Central memory CD8-positive, alpha-beta T cell (primary cell): Measurements from ENCODE around the gene MAP1S.

Experiments
- ATAC-seq: fragments of 150-1000 bp; cut with Tn5 transposase; replicated peaks from 2 replicates; pipeline ENCODE4 v1.10.0; 2022; ENCODE audit warnings: mild to moderate bottlenecking, moderate FRiP score, moderate number of reproducible peaks; ENCODE audit not compliant: poor library complexity, severe bottlenecking; ENCODE audit errors: extremely low read depth
- DNase-seq, 2 donors: peaks; one replicate each; pipeline ENCODE4 v3.0.0; 2021; ENCODE audit warnings: low spot score in 2 of 2
- H3K27ac Mint-ChIP-seq: one replicate; pipeline ENCODE4 v1.8.0; 2022; ENCODE audit warnings: low read depth, mild to moderate bottlenecking, moderate library complexity, mixed read lengths
- H3K27me3 Mint-ChIP-seq: one replicate; pipeline ENCODE4 v1.8.0; 2022; ENCODE audit warnings: mixed read lengths
- H3K36me3 Mint-ChIP-seq: one replicate; pipeline ENCODE4 v1.8.0; 2022; ENCODE audit warnings: mild to moderate bottlenecking, moderate library complexity, mixed read lengths; ENCODE audit not compliant: insufficient read depth
- H3K4me1 Mint-ChIP-seq: one replicate; pipeline ENCODE4 v1.8.0; 2022; ENCODE audit warnings: mixed read lengths
- H3K4me3 Mint-ChIP-seq: one replicate; pipeline ENCODE4 v1.8.0; 2022; ENCODE audit warnings: mild to moderate bottlenecking, moderate library complexity, mixed read lengths
- H3K9me3 Mint-ChIP-seq: one replicate; pipeline ENCODE4 v1.8.0; 2022; ENCODE audit warnings: mixed read lengths

Gene MAP1S

GRCh38 chr19:17718947-17719711 lies at the start of gene MAP1S:
Gene MAP1S, plus strand, starts transcription at chr19:17719480. Its CDS starts 23 bp downstream, at chr19:17719503.
- H3K27me3 Mint-ChIP-seq: no peaks in the 10 kb centered on the region
- DNase-seq: peak; percentile 21 to 27
- peak within 1 kb of the TSS; percentile 84 for H3K27ac Mint-ChIP-seq
- no peaks in the 10 kb centered on the region for H3K9me3 Mint-ChIP-seq
- peak within 1 kb of the TSS; percentile 84 for H3K4me3 Mint-ChIP-seq
- ATAC-seq: peak; percentile 79
- H3K4me1 Mint-ChIP-seq: peaks cover 37% of the 10 kb centered on the region
- H3K36me3 Mint-ChIP-seq: peaks cover 9% of the 10 kb centered on the region

GRCh38 chr19:17671906-17672305 lies 47.4 kb upstream of the MAP1S start:
- Mint-ChIP-seq H3K36me3 (peaks cover 2% of the 10 kb centered on the region), H3K27me3 (peaks cover 29% of the 10 kb centered on the region), H3K27ac (no peak overlapping the region), H3K4me1 (no peaks in the 10 kb centered on the region), H3K4me3 (no peak overlapping the region), H3K9me3 (peaks cover 5% of the 10 kb centered on the region)
- no peak for DNase-seq
- ATAC-seq: no peak

GRCh38 chr19:17673937-17674799 lies 45.1 kb upstream of the MAP1S start:
- Mint-ChIP-seq H3K36me3 (peaks cover under 1% of the 10 kb centered on the region), H3K27me3 (peaks cover 48% of the 10 kb centered on the region), H3K4me3 (no peak overlapping the region), H3K9me3 (peaks cover 5% of the 10 kb centered on the region), H3K27ac (no peak overlapping the region), H3K4me1 (no peaks in the 10 kb centered on the region)
- ATAC-seq (no peak), DNase-seq (no peak)

- Mint-ChIP-seq H3K4me1 (peaks cover 20% of the 10 kb centered on the region), H3K36me3 (peaks cover 6% of the 10 kb centered on the region), H3K9me3 (peaks cover 5% of the 10 kb centered on the region), H3K4me3 (no peak overlapping the region), H3K27me3 (peaks cover 70% of the 10 kb centered on the region), H3K27ac (no peak overlapping the region)
- ATAC-seq (no peak), DNase-seq (no peak)
These were observed 43.0 kb upstream of the MAP1S start for GRCh38 chr19:17676295-17676694.

- DNase-seq (no peak), ATAC-seq (no peak)
- Mint-ChIP-seq H3K36me3 (peaks cover 6% of the 10 kb centered on the region), H3K4me1 (peaks cover 22% of the 10 kb centered on the region), H3K9me3 (peaks cover 2% of the 10 kb centered on the region), H3K27ac (no peak overlapping the region), H3K4me3 (no peak overlapping the region), H3K27me3 (peaks cover 77% of the 10 kb centered on the region)
These were observed 42.3 kb upstream of the MAP1S start for GRCh38 chr19:17677002-17677401.

GRCh38 chr19:17678836-17679235 lies 40.4 kb upstream of the MAP1S start:
- peaks cover 22% of the 10 kb centered on the region for H3K4me1 Mint-ChIP-seq
- DNase-seq: no peak
- H3K4me3 Mint-ChIP-seq: no peak overlapping the region
- no peaks in the 10 kb centered on the region for H3K9me3 Mint-ChIP-seq
- H3K27ac Mint-ChIP-seq: no peak overlapping the region
- peaks cover 91% of the 10 kb centered on the region for H3K27me3 Mint-ChIP-seq
- H3K36me3 Mint-ChIP-seq: peaks cover 6% of the 10 kb centered on the region
- ATAC-seq: no peak

- H3K27me3 Mint-ChIP-seq: peaks cover 91% of the 10 kb centered on the region
- H3K4me3 Mint-ChIP-seq: peak overlapping the region; percentile 49
- peaks cover 6% of the 10 kb centered on the region for H3K36me3 Mint-ChIP-seq
- H3K27ac Mint-ChIP-seq: no peak overlapping the region
- peaks cover 22% of the 10 kb centered on the region for H3K4me1 Mint-ChIP-seq
- DNase-seq (no peak), ATAC-seq (no peak)
- no peaks in the 10 kb centered on the region for H3K9me3 Mint-ChIP-seq
These were observed 39.6 kb upstream of the MAP1S start for GRCh38 chr19:17679526-17680229.

- H3K9me3 Mint-ChIP-seq: no peaks in the 10 kb centered on the region
- peak overlapping the region; percentile 49 for H3K4me3 Mint-ChIP-seq
- peak in 1 of 2 donors; percentile 45 for DNase-seq
- peaks cover 96% of the 10 kb centered on the region for H3K27me3 Mint-ChIP-seq
- H3K36me3 Mint-ChIP-seq: peaks cover 6% of the 10 kb centered on the region
- no peak overlapping the region for H3K27ac Mint-ChIP-seq
- peaks cover 22% of the 10 kb centered on the region for H3K4me1 Mint-ChIP-seq
- ATAC-seq: peak; percentile 89
These were observed 39.0 kb upstream of the MAP1S start for GRCh38 chr19:17680230-17680722.

- ATAC-seq (no peak), DNase-seq (no peak)
- H3K4me3 Mint-ChIP-seq: no peak overlapping the region
- no peak overlapping the region for H3K27ac Mint-ChIP-seq
- H3K36me3 Mint-ChIP-seq: peaks cover 6% of the 10 kb centered on the region
- H3K9me3 Mint-ChIP-seq: no peaks in the 10 kb centered on the region
- H3K27me3 Mint-ChIP-seq: peaks cover 97% of the 10 kb centered on the region
- H3K4me1 Mint-ChIP-seq: peaks cover 22% of the 10 kb centered on the region
These were observed 37.7 kb upstream of the MAP1S start for GRCh38 chr19:17681505-17682125.

- no peak for ATAC-seq
- Mint-ChIP-seq H3K27ac (no peak overlapping the region), H3K27me3 (peaks cover 97% of the 10 kb centered on the region), H3K4me3 (no peak overlapping the region), H3K9me3 (no peaks in the 10 kb centered on the region), H3K36me3 (peaks cover 6% of the 10 kb centered on the region), H3K4me1 (peaks cover 25% of the 10 kb centered on the region)
- no peak for DNase-seq
These were observed 37.0 kb upstream of the MAP1S start for GRCh38 chr19:17682273-17682672.

- peaks cover 32% of the 10 kb centered on the region for H3K4me1 Mint-ChIP-seq
- H3K36me3 Mint-ChIP-seq: peaks cover 6% of the 10 kb centered on the region
- no peak overlapping the region for H3K27ac Mint-ChIP-seq
- H3K4me3 Mint-ChIP-seq: no peak overlapping the region
- peaks cover 97% of the 10 kb centered on the region for H3K27me3 Mint-ChIP-seq
- DNase-seq: no peak
- no peak for ATAC-seq
- no peaks in the 10 kb centered on the region for H3K9me3 Mint-ChIP-seq
These were observed 36.2 kb upstream of the MAP1S start for GRCh38 chr19:17683078-17683477.

GRCh38 chr19:17684256-17684655 lies 35.0 kb upstream of the MAP1S start:
- Mint-ChIP-seq H3K9me3 (no peaks in the 10 kb centered on the region), H3K36me3 (peaks cover 6% of the 10 kb centered on the region), H3K27ac (no peak overlapping the region), H3K4me1 (peaks cover 38% of the 10 kb centered on the region), H3K27me3 (peaks cover 97% of the 10 kb centered on the region), H3K4me3 (no peak overlapping the region)
- ATAC-seq (no peak), DNase-seq (no peak)
